22Rv1 (cell line): ENCODE measurements around the gene MTCH1.

Experiments used
- CTCF ChIP-seq: fragments of 450-650 bp; IDR thresholded peaks from 2 replicates; pipeline ENCODE4 v1.5.1; 2017; ENCODE audit warnings: mild to moderate bottlenecking
- ZFX ChIP-seq: fragments of 450-650 bp; IDR thresholded peaks from 2 replicates; pipeline ENCODE4 v1.6.1; 2017; ENCODE audit warnings: antibody characterized with exemption, borderline replicate concordance

GRCh38 chr6:36969988-36970891, 15.8 kb downstream of the MTCH1 start:
- no peak for TF ChIP-seq CTCF
- no peak for TF ChIP-seq ZFX
